ENCODE measurements around the gene HCFC2. TPM values are rescaled to one million over a fixed set of nuclear protein-coding genes. Genes with fewer than 3 reads are reported as not detected.

The HCFC2 gene
- total RNA-seq, 1 donor from 2014 or later: 55.6 TPM

GRCh38 chr12:104056419-104056972 lies 7.8 kb upstream of the HCFC2 start:
- DNase-seq (ENCODE audit: low spot score): no peak

- no peak for DNase-seq (ENCODE audit: low spot score)
Measured at GRCh38 chr12:104057771-104058197, 6.5 kb upstream of the HCFC2 start.

- no peak for DNase-seq (ENCODE audit: low spot score)
Measured at GRCh38 chr12:104058802-104059201, 5.5 kb upstream of the HCFC2 start.

- DNase-seq (ENCODE audit: low spot score): no peak
Measured at GRCh38 chr12:104059963-104060362, 4.4 kb upstream of the HCFC2 start.

- no peak for DNase-seq (ENCODE audit: low spot score)
Measured at GRCh38 chr12:104060791-104061190, 3.5 kb upstream of the HCFC2 start.

- no peak for DNase-seq (ENCODE audit: low spot score)
Measured at GRCh38 chr12:104063712-104064030, 660 bp upstream of the HCFC2 start.

GRCh38 chr12:104064842-104065427 lies 604 bp downstream of the HCFC2 start:
- peak; percentile 9 for DNase-seq (ENCODE audit: low spot score)

GRCh38 chr12:104072099-104072498 lies 7.8 kb downstream of the HCFC2 start:
- DNase-seq (ENCODE audit: low spot score): no peak

- DNase-seq (ENCODE audit: low spot score): no peak
Measured at GRCh38 chr12:104073699-104074098, 9.4 kb downstream of the HCFC2 start.

- no peak for DNase-seq (ENCODE audit: low spot score)
Measured at GRCh38 chr12:104079024-104079423, 14.7 kb downstream of the HCFC2 start.

- DNase-seq (ENCODE audit: low spot score): no peak
Measured at GRCh38 chr12:104080764-104081163, 16.4 kb downstream of the HCFC2 start.

- no peak for DNase-seq (ENCODE audit: low spot score)
Measured at GRCh38 chr12:104083769-104084475, 19.6 kb downstream of the HCFC2 start.

GRCh38 chr12:104090685-104091084 lies 26.4 kb downstream of the HCFC2 start:
- DNase-seq (ENCODE audit: low spot score): no peak

- DNase-seq (ENCODE audit: low spot score): no peak
Measured at GRCh38 chr12:104091136-104091535, 26.8 kb downstream of the HCFC2 start.

- DNase-seq (ENCODE audit: low spot score): no peak
Measured at GRCh38 chr12:104094284-104094683, 30.0 kb downstream of the HCFC2 start.

- no peak for DNase-seq (ENCODE audit: low spot score)
Measured at GRCh38 chr12:104095289-104095688, 31.0 kb downstream of the HCFC2 start.

- DNase-seq (ENCODE audit: low spot score): no peak
Measured at GRCh38 chr12:104097954-104098353, 33.6 kb downstream of the HCFC2 start.

- no peak for DNase-seq (ENCODE audit: low spot score)
Measured at GRCh38 chr12:104105461-104105860, 41.1 kb downstream of the HCFC2 start.

GRCh38 chr12:104106965-104107364 lies 42.6 kb downstream of the HCFC2 start:
- DNase-seq (ENCODE audit: low spot score): no peak

GRCh38 chr12:104108755-104109445 lies 44.6 kb downstream of the HCFC2 start:
- DNase-seq (ENCODE audit: low spot score): peak; percentile 76

- no peak for DNase-seq (ENCODE audit: low spot score)
Measured at GRCh38 chr12:104109446-104110271, 45.3 kb downstream of the HCFC2 start.

Measured in umbilical cord (tissue), 2 donors.